ENCODE data around the gene RBM28. TPM values are rescaled to one million over a fixed set of nuclear protein-coding genes. Genes with fewer than 3 reads are reported as not detected.

RBM28 gene
- polyA plus RNA-seq, 1 donor from 2014 or later, result 18.9 TPM

- TF ChIP-seq RAD21 (conservative IDR thresholded peaks at IDR 0.05) (no peak), TAF1 (IDR thresholded peaks at IDR 0.05; ENCODE audit: low read depth) (no peak), REST (IDR thresholded peaks at IDR 0.05; ENCODE audit: borderline replicate concordance) (no peak), POLR2AphosphoS5 (IDR thresholded peaks at IDR 0.05) (no peak), EZH2 (IDR thresholded peaks at IDR 0.05; ENCODE audit: borderline replicate concordance, insufficient read depth, low read length, poor library complexity, severe bottlenecking) (no peak), SMC3 (conservative IDR thresholded peaks at IDR 0.05; ENCODE audit: poor library complexity) (no peak), CTCF (IDR thresholded peaks at IDR 0.05; ENCODE audit: poor library complexity, severe bottlenecking) (no peak), EP300 (conservative IDR thresholded peaks at IDR 0.05; ENCODE audit: poor library complexity, severe bottlenecking) (no peak), MXI1 (conservative IDR thresholded peaks at IDR 0.05; ENCODE audit: poor library complexity, severe bottlenecking) (no peak)
- no peaks in the 10 kb centered on the region for H4K20me1 ChIP-seq (ENCODE audit: insufficient read depth)
- no peak overlapping the region for H3K4me2 ChIP-seq (ENCODE audit: low read length)
- no peak overlapping the region for H3K9ac ChIP-seq (ENCODE audit: low read length)
- no peaks in the 10 kb centered on the region for H3K79me2 ChIP-seq (replicated peaks; ENCODE audit: insufficient read depth, low read length)
- H3K4me3 ChIP-seq (ENCODE audit: low read length), result no peak overlapping the region
- H3F3A ChIP-seq (ENCODE audit: insufficient read depth, low read length, poor library complexity, severe bottlenecking), result no peaks in the 10 kb centered on the region
- H2AFZ ChIP-seq (ENCODE audit: low read depth, low read length), result no peak overlapping the region
- no peak overlapping the region for H3K27ac ChIP-seq (ENCODE audit: low read length)
- H3K27me3 ChIP-seq (ENCODE audit: insufficient read depth, low read depth, low read length), result no peaks in the 10 kb centered on the region
- peaks cover 9% of the 10 kb centered on the region for H3K36me3 ChIP-seq (ENCODE audit: insufficient read depth, low read length)
- H3K9me3 ChIP-seq (ENCODE audit: low read length), result no peaks in the 10 kb centered on the region
- no peaks in the 10 kb centered on the region for H3K9me2 ChIP-seq (ENCODE audit: insufficient read depth, low read length)
These were observed 20.0 kb downstream of the RBM28 start for GRCh38 chr7:128323459-128324367.

- H3K9me3 ChIP-seq (ENCODE audit: low read length), result no peaks in the 10 kb centered on the region
- no peak overlapping the region for H3K4me2 ChIP-seq (ENCODE audit: low read length)
- H3K36me3 ChIP-seq (ENCODE audit: insufficient read depth, low read length), result peaks cover 9% of the 10 kb centered on the region
- TF ChIP-seq EZH2 (IDR thresholded peaks at IDR 0.05; ENCODE audit: borderline replicate concordance, insufficient read depth, low read length, poor library complexity, severe bottlenecking), result no peak
- TF ChIP-seq RAD21 (conservative IDR thresholded peaks at IDR 0.05), result no peak
- no peak for TF ChIP-seq SMC3 (conservative IDR thresholded peaks at IDR 0.05; ENCODE audit: poor library complexity)
- TF ChIP-seq EP300 (conservative IDR thresholded peaks at IDR 0.05; ENCODE audit: poor library complexity, severe bottlenecking), result no peak
- no peak for TF ChIP-seq MXI1 (conservative IDR thresholded peaks at IDR 0.05; ENCODE audit: poor library complexity, severe bottlenecking)
- TF ChIP-seq POLR2AphosphoS5 (IDR thresholded peaks at IDR 0.05), result no peak
- TF ChIP-seq CTCF (IDR thresholded peaks at IDR 0.05; ENCODE audit: poor library complexity, severe bottlenecking), result no peak
- no peak for TF ChIP-seq REST (IDR thresholded peaks at IDR 0.05; ENCODE audit: borderline replicate concordance)
- no peak for TF ChIP-seq TAF1 (IDR thresholded peaks at IDR 0.05; ENCODE audit: low read depth)
- H3K9ac ChIP-seq (ENCODE audit: low read length), result no peak overlapping the region
- no peak overlapping the region for H3K4me3 ChIP-seq (ENCODE audit: low read length)
- no peak overlapping the region for H3K27ac ChIP-seq (ENCODE audit: low read length)
- no peaks in the 10 kb centered on the region for H3K27me3 ChIP-seq (ENCODE audit: insufficient read depth, low read depth, low read length)
- no peaks in the 10 kb centered on the region for H4K20me1 ChIP-seq (ENCODE audit: insufficient read depth)
- H2AFZ ChIP-seq (ENCODE audit: low read depth, low read length), result no peak overlapping the region
- no peaks in the 10 kb centered on the region for H3F3A ChIP-seq (ENCODE audit: insufficient read depth, low read length, poor library complexity, severe bottlenecking)
- H3K79me2 ChIP-seq (replicated peaks; ENCODE audit: insufficient read depth, low read length), result no peaks in the 10 kb centered on the region
- H3K9me2 ChIP-seq (ENCODE audit: insufficient read depth, low read length), result no peaks in the 10 kb centered on the region
These were observed 20.7 kb downstream of the RBM28 start for GRCh38 chr7:128323040-128323439.

All from neural cell (in vitro differentiated cells).